Activated T-cell treated with anti-CD3 and anti-CD28 coated beads, Interleukin-2, amount 50 U/mL, for 48 hours (primary cell): ENCODE measurements around the gene GTF2F1.
"Not testable (repeated sequence)": the region's sequence is repeated elsewhere in the genome, so short reads cannot be mapped to it uniquely, and the experiment has no call there.

ENCODE experiments used
- DNase-seq, 2 experiments: peaks; one replicate each; pipeline ENCODE4 v3.0.0-alpha.2; 2020

Gene GTF2F1

DNA sequence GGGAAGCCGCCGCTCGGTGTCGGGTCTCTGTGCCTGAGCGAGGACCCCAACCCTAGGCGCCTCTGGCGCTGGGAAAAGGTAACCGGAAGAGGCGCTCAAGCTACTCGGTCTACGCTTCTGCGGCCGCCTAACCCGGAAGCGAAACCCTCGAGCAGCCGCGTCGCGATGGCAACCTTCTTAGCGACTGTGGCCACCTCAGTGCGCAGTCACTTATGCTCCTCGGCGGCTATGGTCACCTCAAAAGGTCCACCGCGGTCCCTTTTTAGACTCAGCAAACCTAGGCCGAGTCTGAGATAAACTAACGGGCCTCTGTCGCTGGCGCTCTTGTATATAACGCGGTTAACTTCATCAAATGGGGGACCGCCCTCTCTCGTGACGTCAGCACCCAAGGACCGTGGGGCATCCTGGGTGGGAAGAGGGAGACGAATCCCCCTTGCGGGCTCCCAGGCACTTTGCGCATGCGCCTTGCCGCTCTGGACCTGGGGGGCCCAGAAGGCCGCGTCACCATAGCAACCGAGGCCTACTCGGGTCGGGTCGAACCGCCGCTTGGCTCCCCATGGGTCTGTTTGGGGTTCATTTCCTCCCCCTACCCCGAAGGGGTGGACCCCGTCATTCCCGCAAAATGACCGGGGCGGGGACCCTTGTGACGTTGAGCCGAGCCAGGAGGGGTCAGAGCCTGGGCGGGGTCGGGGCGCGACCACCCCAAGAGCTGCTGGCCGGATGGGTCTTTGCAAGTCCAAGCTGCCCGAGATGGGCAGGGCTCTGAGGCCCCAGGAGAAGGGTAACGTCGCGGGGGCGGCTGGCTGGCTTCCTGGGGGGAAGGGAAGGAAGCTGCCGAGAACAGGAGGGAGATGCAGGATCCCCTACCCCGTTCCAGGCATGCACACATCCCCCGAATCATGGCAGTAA lies at the start of gene GTF2F1:
TSS of gene GTF2F1 (minus strand) at position 91 of the 909 bp plus-strand sequence. CDS start 169 bp downstream, outside the sequence.
- DNase-seq: peak; percentile 95 to 97

GRCh38 chr19:6442087-6442688 lies 49.2 kb upstream of the GTF2F1 start:
- no peak for DNase-seq

DNA sequence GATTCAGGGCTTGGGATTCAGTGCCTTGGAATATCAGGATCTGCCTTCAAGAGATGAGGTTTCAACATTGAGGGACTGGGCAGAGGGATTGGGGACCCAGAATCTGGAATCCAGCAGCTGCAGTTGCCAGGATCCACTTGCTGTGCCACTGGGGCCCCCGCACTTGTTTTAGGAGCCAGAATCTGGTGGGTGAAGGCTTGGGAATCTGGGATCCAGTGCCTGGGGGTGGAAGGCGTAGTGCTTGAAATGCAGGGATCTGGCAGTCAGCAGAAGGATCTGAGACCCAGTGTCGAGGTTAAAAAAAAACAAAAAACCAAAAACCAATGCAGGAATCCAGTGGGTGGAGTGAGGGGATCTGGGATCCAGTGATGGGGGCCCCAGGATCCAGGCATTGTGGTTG lies 47.9 kb upstream of the GTF2F1 start:
- no peak for DNase-seq

GRCh38 chr19:6439743-6440142 lies 46.8 kb upstream of the GTF2F1 start:
- DNase-seq: no peak

- DNase-seq: no peak
Measured at GRCh38 chr19:6433663-6434062, 40.7 kb upstream of the GTF2F1 start, which contains the start of gene SLC25A41. Gene SLC25A41 (minus strand): TSS chr19:6433763. CDS start chr19:6433693, 70 bp downstream.

DNA sequence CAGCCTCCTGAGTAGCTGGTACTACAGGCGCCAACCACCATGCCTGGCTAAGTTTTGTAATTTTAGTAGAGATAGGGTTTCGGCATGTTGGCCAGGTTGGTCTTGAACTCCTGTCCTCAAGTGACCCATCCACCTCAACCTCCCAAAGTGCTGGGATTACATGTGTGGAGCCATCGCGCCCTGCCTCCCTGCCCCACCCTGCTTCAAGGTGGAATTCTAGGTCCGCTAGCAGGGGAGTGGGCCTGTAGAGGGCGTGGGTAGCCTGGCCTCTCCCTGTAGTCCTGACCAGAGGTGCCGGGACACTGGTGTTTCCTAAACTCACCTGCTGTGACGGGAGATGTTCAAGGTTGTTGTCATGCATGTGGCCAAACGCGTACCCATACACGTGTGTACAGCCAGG lies 40.2 kb upstream of the GTF2F1 start:
- no peak for DNase-seq

DNA sequence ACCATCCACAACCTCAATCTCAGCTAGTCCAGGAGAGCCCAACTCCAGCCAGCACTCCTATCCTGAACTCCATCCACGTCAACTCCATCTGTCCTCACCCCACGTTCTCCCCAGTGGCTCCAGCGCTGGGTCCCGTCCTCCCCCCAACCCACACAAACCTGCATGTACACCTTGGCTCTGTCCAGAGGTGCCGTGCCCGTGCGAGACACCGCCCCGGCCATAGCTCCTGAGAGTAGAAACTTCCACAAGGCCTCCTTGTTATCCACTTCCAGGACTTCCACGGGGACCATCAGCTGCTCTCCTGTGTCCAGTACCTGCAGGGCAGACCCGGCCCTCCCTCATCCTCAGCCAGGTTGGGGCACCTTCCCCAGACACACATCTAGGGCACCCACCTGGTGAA lies 38.9 kb upstream of the GTF2F1 start:
- DNase-seq: no peak

DNA sequence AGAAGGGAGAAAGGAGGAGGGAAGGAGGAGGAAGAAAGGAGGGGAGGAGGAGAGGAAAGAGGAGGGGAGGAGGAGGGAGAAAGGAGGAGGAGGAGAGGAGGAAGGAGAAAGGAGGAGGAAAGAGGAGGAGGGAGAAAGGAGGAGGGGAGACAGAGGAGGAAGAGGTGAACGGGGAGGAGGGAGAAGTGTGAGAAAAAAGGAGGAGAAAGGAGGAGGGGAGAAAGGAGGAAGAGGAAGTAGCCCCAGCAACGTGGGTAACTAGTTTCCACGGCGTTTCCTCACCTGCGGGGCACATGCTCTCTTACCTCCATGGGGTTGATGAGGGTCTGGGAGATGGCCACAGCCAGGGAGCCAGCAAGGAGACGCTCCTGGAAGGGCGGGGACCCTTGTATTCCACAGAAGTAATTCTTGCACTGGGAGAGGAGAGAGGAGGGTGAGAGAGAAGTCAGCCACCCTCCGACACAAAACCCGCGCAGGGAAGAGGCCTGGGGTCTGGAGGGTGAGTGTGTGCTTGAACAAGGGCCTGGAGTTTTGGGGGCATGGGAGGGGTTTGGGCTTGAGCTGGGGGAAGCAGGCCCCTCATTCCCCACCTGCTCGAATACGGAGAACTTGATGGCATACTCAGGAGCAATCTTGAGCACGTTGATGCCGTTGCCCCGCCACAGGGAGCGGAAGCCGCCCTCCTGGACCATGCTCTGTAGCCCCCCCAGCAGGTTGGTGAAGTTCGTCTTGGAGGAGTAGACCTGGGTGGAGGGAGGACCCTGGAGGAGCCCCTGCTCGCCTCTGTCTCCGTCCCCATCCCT lies 36.7 kb upstream of the GTF2F1 start:
- DNase-seq: no peak

- not testable (repeated sequence) for DNase-seq
Measured at GRCh38 chr19:6428692-6429418, 35.9 kb upstream of the GTF2F1 start.

GRCh38 chr19:6427131-6427530 lies 34.2 kb upstream of the GTF2F1 start:
- DNase-seq: no peak

DNA sequence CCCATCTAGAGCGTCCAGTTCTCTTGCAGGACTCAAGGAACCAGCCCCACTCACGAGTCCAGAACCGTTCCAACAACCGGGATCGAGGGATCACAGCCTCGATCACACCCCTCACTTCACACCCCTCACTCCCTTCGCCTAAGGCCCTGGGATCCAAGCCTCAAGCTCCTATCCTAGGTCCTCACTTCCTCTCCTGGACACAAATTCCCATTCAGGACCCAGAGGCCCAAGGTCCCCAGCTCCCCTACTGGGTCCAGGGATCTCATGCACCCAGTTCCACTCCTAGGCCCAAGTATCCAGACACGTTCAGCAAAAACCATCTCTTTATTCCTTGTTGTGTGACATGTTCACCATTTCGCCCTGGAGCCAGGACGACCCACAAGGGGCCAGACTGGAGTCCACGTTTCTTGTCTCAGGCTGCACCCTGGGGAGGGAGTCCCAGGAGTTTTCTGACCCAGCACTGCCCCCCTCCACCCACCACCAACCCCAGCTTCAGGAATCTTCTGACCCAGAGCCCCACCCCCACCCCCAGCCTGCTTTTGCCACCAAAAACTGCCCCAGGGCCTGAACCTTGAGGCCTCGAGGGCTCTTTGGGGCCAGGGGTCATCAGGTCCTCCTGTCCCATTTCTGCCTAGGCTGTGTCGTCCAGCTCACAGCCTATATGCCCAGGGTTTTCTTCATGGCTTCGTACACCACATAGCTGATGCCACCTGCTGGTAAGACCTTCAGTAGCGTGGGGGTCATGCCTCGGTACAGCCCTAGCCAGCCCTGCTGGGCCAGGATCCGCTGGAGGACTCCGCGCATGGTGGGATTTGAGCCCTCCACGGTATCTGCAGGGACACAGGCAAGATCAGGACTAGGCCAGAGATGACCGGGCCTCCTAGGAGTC lies 33.0 kb upstream of the GTF2F1 start:
- DNase-seq: peak in 1 of 2 experiments; percentile 29

GRCh38 chr19:6424939-6425731 lies 32.2 kb upstream of the GTF2F1 start:
- peak; percentile 98 to 99 for DNase-seq

GRCh38 chr19:6424195-6424938 lies 31.4 kb upstream of the GTF2F1 start, which contains the start of gene KHSRP:
Gene KHSRP (minus strand): TSS chr19:6424811. CDS start chr19:6424701, 110 bp downstream.
- peak in 1 of 2 experiments; percentile 51 for DNase-seq

DNA sequence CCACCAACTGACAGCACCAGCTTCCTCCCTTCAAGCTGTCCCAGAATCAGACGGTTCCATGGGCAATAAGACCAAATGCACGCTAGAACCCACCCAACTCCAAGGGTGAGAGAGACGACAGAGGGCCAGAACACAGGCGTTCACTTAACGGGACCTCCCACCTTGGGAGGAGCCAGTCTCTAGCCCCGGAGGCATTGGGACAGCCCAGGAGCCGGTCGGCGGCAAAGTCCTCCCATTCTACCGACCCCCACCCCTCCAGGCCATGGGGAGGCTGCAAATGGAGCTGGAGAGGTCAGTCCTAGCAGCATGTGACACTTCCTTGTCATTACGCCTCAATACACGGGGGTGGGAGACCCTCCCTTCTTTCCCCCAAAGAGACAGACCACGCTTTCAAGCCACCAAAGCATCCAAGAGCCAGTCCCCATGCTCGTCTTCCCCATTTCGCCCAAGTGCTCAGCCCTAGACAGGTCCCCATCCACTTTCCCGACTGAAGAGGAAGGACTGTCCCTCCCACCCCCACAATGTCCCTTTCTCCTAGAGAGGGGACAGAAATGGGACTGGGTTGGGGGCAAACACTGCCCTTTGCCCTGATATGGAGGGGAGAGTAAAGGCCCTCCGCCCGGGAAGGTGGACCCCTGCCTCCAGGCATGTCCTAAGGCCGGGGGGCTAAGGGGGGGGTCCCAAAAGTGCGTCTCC lies 30.7 kb upstream of the GTF2F1 start:
- DNase-seq: peak; percentile 65 to 67

- DNase-seq: no peak
Measured at GRCh38 chr19:6421075-6422014, 28.4 kb upstream of the GTF2F1 start.

GRCh38 chr19:6418562-6418932 lies 25.6 kb upstream of the GTF2F1 start:
- no peak for DNase-seq

DNA sequence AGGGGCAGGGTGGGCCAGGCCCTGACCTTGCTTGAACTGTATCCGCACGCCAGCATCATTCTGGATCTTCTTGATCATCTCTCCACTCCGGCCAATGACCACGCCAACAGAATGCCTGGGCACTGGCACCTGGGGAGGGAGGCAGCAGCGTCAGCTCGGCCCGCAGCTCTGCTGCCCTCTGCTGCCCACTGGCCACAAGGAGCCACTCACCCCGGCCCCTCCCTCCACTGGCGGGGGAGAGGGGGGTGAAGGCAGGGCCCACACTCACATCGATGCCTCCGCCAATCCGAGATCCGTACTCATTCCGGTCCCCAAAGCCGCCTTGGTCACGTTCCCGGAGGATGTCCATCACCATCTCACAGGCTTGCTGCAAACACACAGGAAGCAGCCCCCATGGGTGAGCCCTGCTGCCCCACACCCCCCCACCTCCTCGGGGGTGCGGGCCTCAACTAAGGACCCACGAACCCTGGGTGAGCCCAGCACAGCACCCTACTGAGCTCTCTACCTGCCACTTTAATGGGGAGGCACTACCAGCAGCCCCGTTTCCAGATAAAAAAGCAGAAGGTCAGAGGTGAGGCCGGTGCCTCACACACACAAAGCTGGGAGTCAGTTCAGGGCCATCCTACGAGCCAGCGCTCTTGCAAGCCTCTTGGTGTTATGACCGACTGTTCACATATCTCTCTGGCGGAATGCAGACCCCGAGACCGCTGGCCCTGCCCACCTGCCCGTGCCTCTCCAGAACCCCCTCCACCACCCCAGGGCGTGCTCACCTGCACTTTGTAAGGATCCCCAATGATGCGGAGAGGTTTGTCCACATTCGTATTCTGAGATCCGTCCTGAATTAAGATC lies 25.0 kb upstream of the GTF2F1 start:
- no peak for DNase-seq
